K562 (cell line): Measurements from ENCODE around the gene DNAH8. TPM values are rescaled to one million over a fixed set of nuclear protein-coding genes. Genes with fewer than 3 reads are reported as not detected.

Source experiments
- ATAC-seq: fragments of 200-7000 bp; cut with Tn5 transposase; 3 replicates; pipeline ENCODE4 v1.9.1; 2020; ENCODE audit warnings: moderate library complexity
- BruUV-seq: library from RNA; stranded (reverse); fragments of 400-500 nt; replicated peaks from 2 replicates; lab custom pipeline; 2021; lab: Mats Ljungman, UMichigan
- CTCF ChIA-PET: fragments of 300-600 bp; formaldehyde crosslinking; extraction: SDS; loops from one replicate; lab custom pipeline; 2021; ENCODE audit warnings: low intra/inter-chr PET ratio; lab: Yijun Ruan, JAX
- POLR2A ChIA-PET: fragments of 300-600, 350-650 bp; sonication (Branson Sonifier 250); formaldehyde crosslinking; extraction: SDS; loops from one replicate; lab custom pipeline; 2021; ENCODE audit warnings: antibody characterized with exemption, inconsistent platforms; lab: Yijun Ruan, JAX
- DNase-seq, 4 experiments: peaks; one replicate each; pipeline versions ENCODE4 v3.0.0 to v3.0.0-alpha.2; 2011 to 2018; ENCODE audit warnings: low spot score in 3 of 4, mixed read lengths in 3 of 4; ENCODE audit errors: extremely low read depth in 1 of 4
- FAIRE-seq: peaks from 2 replicates; lab custom pipeline; 2011; peaks lifted over from hg19 to GRCh38; lab: Jason Lieb, UNC
- H2AFZ ChIP-seq: 2 replicates; pipeline ENCODE4 v1.6.0; 2011; ENCODE audit warnings: low read depth, low read length, control low read depth, inconsistent platforms
- H3K27ac ChIP-seq: fragments of 200-600 bp; 3 replicates; pipeline ENCODE4 v1.8.0; 2011; ENCODE audit warnings: low read depth, mild to moderate bottlenecking, control low read depth, inconsistent platforms, low read length, moderate library complexity, mixed read lengths; ENCODE audit errors: extremely low read depth
- H3K27me3 ChIP-seq, 2 experiments: fragments of 300-600 bp in 1 of 2; 2 replicates in 1 of 2; 3 replicates in 1 of 2; pipeline versions ENCODE4 v1.6.0 to v1.8.0; 2011; ENCODE audit warnings: inconsistent platforms in 2 of 2, low read length in 2 of 2, mild to moderate bottlenecking in 1 of 2, mixed read lengths in 1 of 2, moderate library complexity in 1 of 2; ENCODE audit not compliant: control insufficient read depth in 2 of 2, insufficient read depth in 2 of 2
- H3K36me3 ChIP-seq: fragments of 300-600 bp; 3 replicates; pipeline ENCODE4 v1.8.0; 2011; ENCODE audit warnings: mild to moderate bottlenecking, low read length, inconsistent platforms; ENCODE audit not compliant: control insufficient read depth, insufficient read depth
- H3K4me1 ChIP-seq, 2 experiments: fragments of 200-600 bp in 1 of 2; replicated peaks in 1 of 2; 2 replicates in 1 of 2; 3 replicates in 1 of 2; pipeline versions ENCODE4 v1.5.1 to v1.8.0; 2011; ENCODE audit warnings: inconsistent platforms in 2 of 2, low read length in 2 of 2, mild to moderate bottlenecking in 1 of 2, mixed read lengths in 1 of 2, moderate library complexity in 1 of 2; ENCODE audit not compliant: control insufficient read depth in 2 of 2, insufficient read depth in 2 of 2
- H3K4me2 ChIP-seq: 2 replicates; pipeline ENCODE4 v1.6.1; 2011; ENCODE audit warnings: low read length, control low read depth, inconsistent platforms, mixed read lengths; ENCODE audit not compliant: insufficient read depth
- H3K4me3 ChIP-seq: fragments of 200-600 bp; sonication (generic), shearing (Covaris generic); 2 replicates; pipeline ENCODE4 v1.5.1; 2016; ENCODE audit warnings: control low read depth, inconsistent platforms
- H3K79me2 ChIP-seq: fragments of 200-600 bp; 3 replicates; pipeline ENCODE4 v1.8.0; 2011; ENCODE audit warnings: low read length, inconsistent platforms; ENCODE audit not compliant: control insufficient read depth, insufficient read depth
- H3K9ac ChIP-seq, 2 experiments: 2 replicates each; pipeline versions ENCODE4 v1.6.0 to v1.6.1; 2011; ENCODE audit warnings: low read depth in 2 of 2, low read length in 2 of 2, control low read depth in 1 of 2, inconsistent platforms in 1 of 2, mild to moderate bottlenecking in 1 of 2, mixed read lengths in 1 of 2; ENCODE audit not compliant: insufficient read depth in 1 of 2
- H3K9me1 ChIP-seq: one replicate; pipeline ENCODE4 v1.6.0; 2011; ENCODE audit warnings: inconsistent platforms, mild to moderate bottlenecking, low read length, moderate library complexity; ENCODE audit not compliant: control insufficient read depth, insufficient read depth
- H3K9me3 ChIP-seq: replicated peaks from 2 replicates; pipeline ENCODE4 v1.5.1; 2011; ENCODE audit warnings: low read depth, low read length, inconsistent platforms; ENCODE audit not compliant: control insufficient read depth, insufficient read depth
- H4K20me1 ChIP-seq: replicated peaks from 2 replicates; pipeline ENCODE4 v1.6.1; 2011; ENCODE audit warnings: low read length, inconsistent platforms, mixed read lengths; ENCODE audit not compliant: control insufficient read depth, insufficient read depth
- ESRRA ChIP-seq: fragments of 450-650 bp; IDR thresholded peaks from 2 replicates; pipeline ENCODE4 v1.6.1; 2014; ENCODE audit warnings: low read depth, mild to moderate bottlenecking, moderate library complexity, borderline replicate concordance
- FOXK2 ChIP-seq, 2 experiments: fragments of 450-650 bp; IDR thresholded peaks in 1 of 2; conservative IDR thresholded peaks in 1 of 2; 2 replicates each; pipeline ENCODE4 v1.6.1; 2016; ENCODE audit warnings: low read depth in 2 of 2, mild to moderate bottlenecking in 1 of 2
- L3MBTL2 ChIP-seq: fragments of 450-650 bp; IDR thresholded peaks from 2 replicates; pipeline ENCODE4 v1.6.1; 2016; ENCODE audit warnings: mild to moderate bottlenecking, moderate library complexity
- PHF8 ChIP-seq: fragments of 200-600 bp; sonication (generic); IDR thresholded peaks from 2 replicates; pipeline ENCODE4 v1.6.1; 2012; ENCODE audit warnings: mixed run types, mild to moderate bottlenecking, inconsistent platforms, low read length, moderate library complexity, borderline replicate concordance
- RAD51 ChIP-seq: fragments of 450-650 bp; IDR thresholded peaks from 2 replicates; pipeline ENCODE4 v1.7.1; 2016; ENCODE audit warnings: low read depth, mild to moderate bottlenecking, borderline replicate concordance
- RB1 ChIP-seq: fragments of 450-650 bp; IDR thresholded peaks from 2 replicates; pipeline ENCODE4 v1.6.1; 2017; ENCODE audit warnings: low read depth, mild to moderate bottlenecking
- STAG1 ChIP-seq: sonication (generic); formaldehyde crosslinking; IDR thresholded peaks from 2 replicates; pipeline ENCODE4 v1.5.0; 2020; ENCODE audit warnings: missing genetic modification reagents, borderline replicate concordance
- TAF1 ChIP-seq: IDR thresholded peaks from 2 replicates; pipeline ENCODE4 v1.6.1; 2011; ENCODE audit warnings: mild to moderate bottlenecking, low read length, moderate library complexity; ENCODE audit not compliant: insufficient read depth, control insufficient read depth, severe bottlenecking; ENCODE audit errors: extremely low read depth
- TCF7 ChIP-seq: sonication (generic); IDR thresholded peaks from 2 replicates; pipeline ENCODE4 v1.6.1; 2016; ENCODE audit warnings: antibody characterized with exemption, borderline replicate concordance
- XRCC4 ChIP-seq: IDR thresholded peaks from one replicate; pipeline ENCODE4 v1.6.1; 2011; ENCODE audit not compliant: insufficient read depth, insufficient read length; ENCODE audit errors: extremely low read depth
- ZNF174 ChIP-seq: fragments of 250-450 bp; sonication (Bioruptor Pico); IDR thresholded peaks from 2 replicates; pipeline ENCODE4 v1.4.0; 2020; ENCODE audit warnings: mild to moderate bottlenecking
- ZSCAN32 ChIP-seq: fragments of 450-650 bp; formaldehyde crosslinking; IDR thresholded peaks from 2 replicates; pipeline ENCODE4 v1.4.0; 2020; ENCODE audit warnings: mild to moderate bottlenecking, moderate library complexity
- in situ Hi-C: fragments of 300-500 bp; cut with MboI; formaldehyde crosslinking; loops from 4 replicates; pipeline ENCODE4 v1.15.0; 2018; ENCODE audit warnings: inconsistent platforms, mixed read lengths
- intact Hi-C: fragments of 100-400 bp; cut with micrococcal nuclease; formaldehyde crosslinking; loops from 2 replicates; pipeline ENCODE4 v1.14.2; 2022
- polyA plus RNA-seq, 8 experiments: library from polyadenylated mRNA; depleted of rRNA in 4 of 8; stranded (reverse) in 5 of 8; unstranded in 3 of 8; fragments of >200 nt; fragmentation: Nextera tagmentation in 2 of 8; fragmentation: Illumina TruSeq in 1 of 8; extraction: Ambion mirVana in 2 of 8; extraction: Trizol in 1 of 8; gene quantifications; 2 replicates each; pipeline versions ENCODE4 v1.2.1 to v1.2.3, GENCODE V29; 2011 to 2014; ENCODE audit warnings: inconsistent platforms in 1 of 8, missing spikeins in 1 of 8
- total RNA-seq, 7 experiments: library from RNA; depleted of rRNA in 6 of 7; stranded (reverse); fragments of >200 nt in 6 of 7; fragmentation: Illumina TruSeq in 2 of 7; extraction: Trizol in 2 of 7; gene quantifications; 2 replicates each; pipeline versions ENCODE4 v1.2.1 to v1.2.3, GENCODE V29; 2011 to 2021; ENCODE audit warnings: low replicate concordance in 1 of 7
- TF ChIP-seq, protein P1 (sequence below): fragments of 150-350 bp; IDR thresholded peaks from 2 replicates; pipeline ENCODE4 v1.6.1; 2014; ENCODE audit warnings: low read depth, mild to moderate bottlenecking, low read length, borderline replicate concordance
- TF ChIP-seq, protein P2 (sequence below): fragments of 250-450 bp; sonication (Bioruptor Pico); IDR thresholded peaks from 2 replicates; pipeline ENCODE4 v1.8.0; 2021; ENCODE audit warnings: moderate library complexity, mild to moderate bottlenecking, inconsistent platforms
- TF ChIP-seq, protein P3 (sequence below), 2 experiments: fragments of 200-800 bp in 1 of 2; sonication (Bioruptor generic) in 1 of 2; sonication (generic) in 1 of 2; formaldehyde crosslinking in 1 of 2; IDR thresholded peaks in 1 of 2; conservative IDR thresholded peaks in 1 of 2; 2 replicates each; pipeline versions ENCODE4 v1.5.0 to v1.6.1; 2016 to 2020; ENCODE audit warnings: missing compliant biosample characterization in 1 of 2, missing genetic modification characterization in 1 of 2, missing genetic modification reagents in 1 of 2
- TF ChIP-seq, protein P4 (sequence below): fragments of 250-450 bp; sonication (Bioruptor Pico); IDR thresholded peaks from 2 replicates; pipeline ENCODE4 v1.8.0; 2021; ENCODE audit warnings: moderate library complexity, mild to moderate bottlenecking, inconsistent platforms

DNAH8 gene
- total and polyA plus RNA-seq, 9 of the 15 experiments (the other 6 are each of a cell fraction or from before 2014, with no cell fraction given): 1.2 to 4.2 (median 2.9) TPM

DNA sequence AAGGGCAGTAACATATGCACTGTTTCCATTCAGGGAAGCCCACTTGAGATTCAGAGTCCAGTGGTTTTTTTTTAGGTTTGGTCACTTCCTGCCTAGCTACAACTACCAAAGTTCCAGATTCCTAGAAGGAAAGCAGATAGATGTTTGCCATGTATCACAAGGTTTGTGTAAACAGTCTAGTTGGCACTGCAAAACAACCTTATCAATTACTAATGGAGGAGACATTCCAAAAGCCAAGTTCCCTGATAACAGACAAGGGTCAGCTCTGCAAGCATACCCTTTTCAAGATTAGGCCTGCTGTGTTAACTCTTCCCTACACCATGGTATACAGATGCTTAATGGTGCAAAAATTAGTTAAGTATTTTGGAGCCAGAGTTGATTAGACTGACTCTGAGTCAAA lies 192.2 kb downstream of the DNAH8 start:
- H4K20me1 ChIP-seq: no peaks in the 10 kb centered on the region
- H3K9ac ChIP-seq: no peak overlapping the region
- TF ChIP-seq RB1 (no peak), STAG1 (CRISPR knock-in tag) (no peak), ESRRA (no peak), FOXK2 (conservative IDR thresholded peaks at IDR 0.05 in 1 of 2, IDR thresholded peaks at IDR 0.05 in 1 of 2; ENCODE audit: low read depth in 2 of 2) (no peak), RAD51 (no peak), ZSCAN32 (CRISPR knock-in tag) (no peak), PHF8 (no peak), TCF7 (no peak), TAF1 (no peak), L3MBTL2 (no peak), XRCC4 (no peak), ZNF174 (no peak)
- TF ChIP-seq, protein P1, sequence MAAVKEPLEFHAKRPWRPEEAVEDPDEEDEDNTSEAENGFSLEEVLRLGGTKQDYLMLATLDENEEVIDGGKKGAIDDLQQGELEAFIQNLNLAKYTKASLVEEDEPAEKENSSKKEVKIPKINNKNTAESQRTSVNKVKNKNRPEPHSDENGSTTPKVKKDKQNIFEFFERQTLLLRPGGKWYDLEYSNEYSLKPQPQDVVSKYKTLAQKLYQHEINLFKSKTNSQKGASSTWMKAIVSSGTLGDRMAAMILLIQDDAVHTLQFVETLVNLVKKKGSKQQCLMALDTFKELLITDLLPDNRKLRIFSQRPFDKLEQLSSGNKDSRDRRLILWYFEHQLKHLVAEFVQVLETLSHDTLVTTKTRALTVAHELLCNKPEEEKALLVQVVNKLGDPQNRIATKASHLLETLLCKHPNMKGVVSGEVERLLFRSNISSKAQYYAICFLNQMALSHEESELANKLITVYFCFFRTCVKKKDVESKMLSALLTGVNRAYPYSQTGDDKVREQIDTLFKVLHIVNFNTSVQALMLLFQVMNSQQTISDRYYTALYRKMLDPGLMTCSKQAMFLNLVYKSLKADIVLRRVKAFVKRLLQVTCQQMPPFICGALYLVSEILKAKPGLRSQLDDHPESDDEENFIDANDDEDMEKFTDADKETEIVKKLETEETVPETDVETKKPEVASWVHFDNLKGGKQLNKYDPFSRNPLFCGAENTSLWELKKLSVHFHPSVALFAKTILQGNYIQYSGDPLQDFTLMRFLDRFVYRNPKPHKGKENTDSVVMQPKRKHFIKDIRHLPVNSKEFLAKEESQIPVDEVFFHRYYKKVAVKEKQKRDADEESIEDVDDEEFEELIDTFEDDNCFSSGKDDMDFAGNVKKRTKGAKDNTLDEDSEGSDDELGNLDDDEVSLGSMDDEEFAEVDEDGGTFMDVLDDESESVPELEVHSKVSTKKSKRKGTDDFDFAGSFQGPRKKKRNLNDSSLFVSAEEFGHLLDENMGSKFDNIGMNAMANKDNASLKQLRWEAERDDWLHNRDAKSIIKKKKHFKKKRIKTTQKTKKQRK: no peak
- TF ChIP-seq, protein P2, sequence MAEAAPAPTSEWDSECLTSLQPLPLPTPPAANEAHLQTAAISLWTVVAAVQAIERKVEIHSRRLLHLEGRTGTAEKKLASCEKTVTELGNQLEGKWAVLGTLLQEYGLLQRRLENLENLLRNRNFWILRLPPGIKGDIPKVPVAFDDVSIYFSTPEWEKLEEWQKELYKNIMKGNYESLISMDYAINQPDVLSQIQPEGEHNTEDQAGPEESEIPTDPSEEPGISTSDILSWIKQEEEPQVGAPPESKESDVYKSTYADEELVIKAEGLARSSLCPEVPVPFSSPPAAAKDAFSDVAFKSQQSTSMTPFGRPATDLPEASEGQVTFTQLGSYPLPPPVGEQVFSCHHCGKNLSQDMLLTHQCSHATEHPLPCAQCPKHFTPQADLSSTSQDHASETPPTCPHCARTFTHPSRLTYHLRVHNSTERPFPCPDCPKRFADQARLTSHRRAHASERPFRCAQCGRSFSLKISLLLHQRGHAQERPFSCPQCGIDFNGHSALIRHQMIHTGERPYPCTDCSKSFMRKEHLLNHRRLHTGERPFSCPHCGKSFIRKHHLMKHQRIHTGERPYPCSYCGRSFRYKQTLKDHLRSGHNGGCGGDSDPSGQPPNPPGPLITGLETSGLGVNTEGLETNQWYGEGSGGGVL (CRISPR knock-in tag): no peak
- TF ChIP-seq, protein P3, sequence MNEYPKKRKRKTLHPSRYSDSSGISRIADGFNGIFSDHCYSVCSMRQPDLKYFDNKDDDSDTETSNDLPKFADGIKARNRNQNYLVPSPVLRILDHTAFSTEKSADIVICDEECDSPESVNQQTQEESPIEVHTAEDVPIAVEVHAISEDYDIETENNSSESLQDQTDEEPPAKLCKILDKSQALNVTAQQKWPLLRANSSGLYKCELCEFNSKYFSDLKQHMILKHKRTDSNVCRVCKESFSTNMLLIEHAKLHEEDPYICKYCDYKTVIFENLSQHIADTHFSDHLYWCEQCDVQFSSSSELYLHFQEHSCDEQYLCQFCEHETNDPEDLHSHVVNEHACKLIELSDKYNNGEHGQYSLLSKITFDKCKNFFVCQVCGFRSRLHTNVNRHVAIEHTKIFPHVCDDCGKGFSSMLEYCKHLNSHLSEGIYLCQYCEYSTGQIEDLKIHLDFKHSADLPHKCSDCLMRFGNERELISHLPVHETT (CRISPR knock-in tag; conservative IDR thresholded peaks at IDR 0.05 in 1 of 2, IDR thresholded peaks at IDR 0.05 in 1 of 2): no peak
- TF ChIP-seq, protein P4, sequence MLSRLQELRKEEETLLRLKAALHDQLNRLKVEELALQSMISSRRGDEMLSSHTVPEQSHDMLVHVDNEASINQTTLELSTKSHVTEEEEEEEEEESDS: no peak
- POLR2A ChIA-PET: no interaction called here
- H2AFZ ChIP-seq: no peak overlapping the region
- H3K9me1 ChIP-seq: no peaks in the 10 kb centered on the region
- H3K79me2 ChIP-seq: no peaks in the 10 kb centered on the region
- no TSS peak for BruUV-seq
- no peak for DNase-seq
- no peak overlapping the region for H3K27ac ChIP-seq
- no peak for ATAC-seq
- peaks cover 0 to 3% of the 10 kb centered on the region in 2 experiments; a peak in 3 of 5 replicates for H3K27me3 ChIP-seq
- intact Hi-C loops: no loop called here
- H3K4me3 ChIP-seq: no peak overlapping the region
- H3K4me1 ChIP-seq: no peaks in the 10 kb centered on the region
- H3K9me3 ChIP-seq: no peaks in the 10 kb centered on the region
- CTCF ChIA-PET: no interaction called here
- in situ Hi-C loops: no loop called here
- H3K36me3 ChIP-seq: no peaks in the 10 kb centered on the region
- no peak overlapping the region for H3K4me2 ChIP-seq
- FAIRE-seq: no peak
